GM12878 (cell line): ENCODE results near the gene ABCB10. TPM values are rescaled to one million over a fixed set of nuclear protein-coding genes. Genes with fewer than 3 reads are reported as not detected.

Experiments
- CHD1 ChIP-seq: IDR thresholded peaks from 2 replicates; pipeline ENCODE4 v1.6.1; 2012; ENCODE audit warnings: low read depth, low read length, improper control_type of control experiment
- CUX1 ChIP-seq: IDR thresholded peaks from 2 replicates; pipeline ENCODE4 v1.6.1; 2012; ENCODE audit warnings: improper control_type of control experiment, low read depth, low read length; ENCODE audit not compliant: insufficient replicate concordance
- E4F1 ChIP-seq: fragments of 450-650 bp; IDR thresholded peaks from 2 replicates; pipeline ENCODE4 v1.6.1; 2018; ENCODE audit warnings: borderline replicate concordance, mild to moderate bottlenecking; ENCODE audit not compliant: partially characterized antibody
- HDAC2 ChIP-seq: fragments of 200-600 bp; sonication (generic); IDR thresholded peaks from 2 replicates; pipeline ENCODE4 v1.6.1; 2017
- RAD21 ChIP-seq: IDR thresholded peaks from 2 replicates; pipeline ENCODE4 v1.6.1; 2011; ENCODE audit warnings: mild to moderate bottlenecking, low read depth, low read length, moderate library complexity; ENCODE audit not compliant: insufficient read depth
- REST ChIP-seq: IDR thresholded peaks from 2 replicates; pipeline ENCODE4 v1.6.1; 2012; ENCODE audit warnings: mild to moderate bottlenecking, low read depth, low read length
- YY1 ChIP-seq: IDR thresholded peaks from 2 replicates; pipeline ENCODE4 v1.6.1; 2011; ENCODE audit warnings: low read depth, mild to moderate bottlenecking, low read length
- polyA plus RNA-seq, 11 experiments: library from polyadenylated mRNA; depleted of rRNA in 4 of 11; unstranded in 6 of 11; stranded (reverse) in 5 of 11; fragments of >200 nt; fragmentation: Nextera tagmentation in 4 of 11; fragmentation: Illumina TruSeq in 1 of 11; extraction: Ambion mirVana in 4 of 11; extraction: Trizol in 1 of 11; gene quantifications; 1 replicate in 1 of 11; 2 replicates in 10 of 11; pipeline versions ENCODE4 v1.2.1 to v1.2.3, GENCODE V29; 2011 to 2016; ENCODE audit warnings: inconsistent platforms in 2 of 11, missing spikeins in 2 of 11, low read depth in 1 of 11
- total RNA-seq, 4 experiments: library from RNA; depleted of rRNA in 3 of 4; stranded (reverse); fragments of >200 nt in 3 of 4; fragmentation: Illumina TruSeq in 1 of 4; extraction: Trizol in 1 of 4; gene quantifications; 2 replicates each; pipeline versions ENCODE4 v1.2.1 to v1.2.3, GENCODE V29; 2013 to 2021

ABCB10 gene
- total and polyA plus RNA-seq, 10 of the 15 experiments (the other 5 are each of a cell fraction or from before 2014, with no cell fraction given): 8.0 to 30.5 (median 16.7) TPM

- TF ChIP-seq E4F1 (no peak), CHD1 (no peak), REST (no peak), YY1 (no peak), CUX1 (no peak), HDAC2 (no peak), RAD21 (no peak)
Observed at GRCh38 chr1:229487181-229487580, 71.3 kb downstream of the ABCB10 start (continued).
